ENCODE data around the gene PPP3CA.

DNA sequence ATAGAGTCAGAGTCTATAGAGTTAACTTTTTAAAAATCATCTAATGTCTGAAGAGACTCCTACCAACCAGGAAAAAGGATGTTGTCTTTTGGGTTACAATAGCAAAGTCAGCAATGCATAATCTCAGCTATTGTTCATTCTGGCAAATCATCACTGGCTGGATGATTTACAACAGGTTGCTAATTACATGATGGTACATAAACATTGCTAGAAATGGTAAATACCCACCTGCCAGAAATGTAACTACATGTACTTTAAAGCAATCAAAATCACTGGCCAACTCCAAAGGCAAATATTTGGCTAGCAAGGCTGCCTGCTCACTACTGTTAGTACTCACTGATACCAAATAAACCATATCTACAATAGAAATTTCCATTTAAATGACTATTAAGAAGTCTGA lies 91.1 kb downstream of the PPP3CA start:
- no peak for TF ChIP-seq POLR2A (IDR thresholded peaks at IDR 0.05)
- TF ChIP-seq, protein P1, sequence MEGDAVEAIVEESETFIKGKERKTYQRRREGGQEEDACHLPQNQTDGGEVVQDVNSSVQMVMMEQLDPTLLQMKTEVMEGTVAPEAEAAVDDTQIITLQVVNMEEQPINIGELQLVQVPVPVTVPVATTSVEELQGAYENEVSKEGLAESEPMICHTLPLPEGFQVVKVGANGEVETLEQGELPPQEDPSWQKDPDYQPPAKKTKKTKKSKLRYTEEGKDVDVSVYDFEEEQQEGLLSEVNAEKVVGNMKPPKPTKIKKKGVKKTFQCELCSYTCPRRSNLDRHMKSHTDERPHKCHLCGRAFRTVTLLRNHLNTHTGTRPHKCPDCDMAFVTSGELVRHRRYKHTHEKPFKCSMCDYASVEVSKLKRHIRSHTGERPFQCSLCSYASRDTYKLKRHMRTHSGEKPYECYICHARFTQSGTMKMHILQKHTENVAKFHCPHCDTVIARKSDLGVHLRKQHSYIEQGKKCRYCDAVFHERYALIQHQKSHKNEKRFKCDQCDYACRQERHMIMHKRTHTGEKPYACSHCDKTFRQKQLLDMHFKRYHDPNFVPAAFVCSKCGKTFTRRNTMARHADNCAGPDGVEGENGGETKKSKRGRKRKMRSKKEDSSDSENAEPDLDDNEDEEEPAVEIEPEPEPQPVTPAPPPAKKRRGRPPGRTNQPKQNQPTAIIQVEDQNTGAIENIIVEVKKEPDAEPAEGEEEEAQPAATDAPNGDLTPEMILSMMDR (IDR thresholded peaks at IDR 0.05): no peak

Data from lower leg skin (tissue), 3 donors.